ENCODE results near the gene ARL15.

The ARL15 gene

DNA sequence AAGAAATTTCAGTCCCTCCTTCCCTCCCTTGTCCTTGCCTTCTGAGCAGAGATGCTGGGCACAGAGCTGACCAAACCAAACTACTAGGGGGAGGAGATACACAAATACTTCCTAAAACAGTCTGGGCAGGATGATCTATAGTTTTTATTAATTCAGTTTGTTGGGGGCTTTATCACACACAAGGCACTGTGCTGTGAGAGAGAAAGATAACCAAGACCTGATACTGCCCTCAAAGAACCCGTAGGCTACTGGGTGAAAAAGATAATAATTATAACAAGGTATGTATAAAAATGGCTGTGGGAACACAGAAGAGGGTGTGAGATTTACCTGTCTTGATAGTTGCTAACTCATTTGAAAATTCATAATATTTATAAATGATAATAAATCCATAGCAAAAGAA is 395.3 kb downstream of the ARL15 start:
- Histone ChIP-seq H2AFZ (ENCODE audit: low read length) (no peak overlapping the region), H3K36me3 (ENCODE audit: insufficient read depth, low read length) (no peaks in the 10 kb centered on the region), H3K4me2 (ENCODE audit: low read depth, low read length, poor library complexity, severe bottlenecking) (no peak overlapping the region), H3K9me3 (ENCODE audit: insufficient read depth, low read depth, low read length) (no peaks in the 10 kb centered on the region), H3K79me2 (ENCODE audit: insufficient read depth, low read length) (no peaks in the 10 kb centered on the region), H3K9me2 (replicated peaks; ENCODE audit: low read depth, low read length) (no peaks in the 10 kb centered on the region), H3K4me1 (ENCODE audit: insufficient read depth, low read length, poor library complexity, severe bottlenecking) (no peaks in the 10 kb centered on the region), H3K4me3 (ENCODE audit: low read length, poor library complexity, severe bottlenecking) (no peak overlapping the region), H4K20me1 (ENCODE audit: insufficient read depth, low read length, poor library complexity, severe bottlenecking) (no peaks in the 10 kb centered on the region), H3K9ac (ENCODE audit: low read depth, low read length, poor library complexity, severe bottlenecking) (no peak overlapping the region), H3K27me3 (ENCODE audit: insufficient read depth, low read length, poor library complexity, severe bottlenecking) (no peaks in the 10 kb centered on the region), H3F3A (ENCODE audit: low read depth) (no peaks in the 10 kb centered on the region)
- TF ChIP-seq EZH2phosphoT487 (IDR thresholded peaks at IDR 0.05; ENCODE audit: borderline replicate concordance) (no peak), CTCF (conservative IDR thresholded peaks at IDR 0.05; ENCODE audit: low read length) (no peak)

- Histone ChIP-seq H3F3A (ENCODE audit: low read depth) (no peaks in the 10 kb centered on the region), H3K9me2 (replicated peaks; ENCODE audit: low read depth, low read length) (no peaks in the 10 kb centered on the region)
These were observed 396.4 kb downstream of the ARL15 start for GRCh38 chr5:53913941-53914340.

GRCh38 chr5:53908757-53909156 is 401.6 kb downstream of the ARL15 start:
- H4K20me1 ChIP-seq (ENCODE audit: insufficient read depth, low read length, poor library complexity, severe bottlenecking): no peaks in the 10 kb centered on the region
- H3K4me2 ChIP-seq (ENCODE audit: low read depth, low read length, poor library complexity, severe bottlenecking): no peak overlapping the region
- no peaks in the 10 kb centered on the region for H3K4me1 ChIP-seq (ENCODE audit: insufficient read depth, low read length, poor library complexity, severe bottlenecking)
- H3F3A ChIP-seq (ENCODE audit: low read depth): no peaks in the 10 kb centered on the region
- no peaks in the 10 kb centered on the region for H3K9me2 ChIP-seq (replicated peaks; ENCODE audit: low read depth, low read length)
- no peak overlapping the region for H3K9ac ChIP-seq (ENCODE audit: low read depth, low read length, poor library complexity, severe bottlenecking)
- no peaks in the 10 kb centered on the region for H3K9me3 ChIP-seq (ENCODE audit: insufficient read depth, low read depth, low read length)
- no peak overlapping the region for H2AFZ ChIP-seq (ENCODE audit: low read length)
- no peak overlapping the region for H3K4me3 ChIP-seq (ENCODE audit: low read length, poor library complexity, severe bottlenecking)
- H3K27me3 ChIP-seq (ENCODE audit: insufficient read depth, low read length, poor library complexity, severe bottlenecking): no peaks in the 10 kb centered on the region
- H3K79me2 ChIP-seq (ENCODE audit: insufficient read depth, low read length): no peaks in the 10 kb centered on the region
- no peaks in the 10 kb centered on the region for H3K36me3 ChIP-seq (ENCODE audit: insufficient read depth, low read length)
- TF ChIP-seq EZH2phosphoT487 (IDR thresholded peaks at IDR 0.05; ENCODE audit: borderline replicate concordance) (no peak), CTCF (conservative IDR thresholded peaks at IDR 0.05; ENCODE audit: low read length) (no peak)

More at GRCh38 chr5:53913941-53914340, 396.4 kb downstream of the ARL15 start:
- TF ChIP-seq CTCF (conservative IDR thresholded peaks at IDR 0.05; ENCODE audit: low read length) (no peak), EZH2phosphoT487 (IDR thresholded peaks at IDR 0.05; ENCODE audit: borderline replicate concordance) (no peak)
- Histone ChIP-seq H3K9ac (ENCODE audit: low read depth, low read length, poor library complexity, severe bottlenecking) (no peak overlapping the region), H3K27me3 (ENCODE audit: insufficient read depth, low read length, poor library complexity, severe bottlenecking) (no peaks in the 10 kb centered on the region), H3K4me1 (ENCODE audit: insufficient read depth, low read length, poor library complexity, severe bottlenecking) (no peaks in the 10 kb centered on the region), H3K4me3 (ENCODE audit: low read length, poor library complexity, severe bottlenecking) (no peak overlapping the region), H3K36me3 (ENCODE audit: insufficient read depth, low read length) (no peaks in the 10 kb centered on the region), H3K4me2 (ENCODE audit: low read depth, low read length, poor library complexity, severe bottlenecking) (no peak overlapping the region), H3K9me3 (ENCODE audit: insufficient read depth, low read depth, low read length) (no peaks in the 10 kb centered on the region), H3K79me2 (ENCODE audit: insufficient read depth, low read length) (no peaks in the 10 kb centered on the region), H4K20me1 (ENCODE audit: insufficient read depth, low read length, poor library complexity, severe bottlenecking) (no peaks in the 10 kb centered on the region), H2AFZ (ENCODE audit: low read length) (no peak overlapping the region)

All from Loucy (cell line).